GM12865 (cell line): ENCODE data around the gene RIGI.

ENCODE experiments used
- DNase-seq: peaks from one replicate; pipeline ENCODE4 v3.0.0; 2010; ENCODE audit warnings: low read depth
- H3K4me3 ChIP-seq: 2 replicates; pipeline ENCODE4 v1.5.1; 2011; ENCODE audit warnings: mild to moderate bottlenecking, low read depth, low read length, control low read depth
- CTCF ChIP-seq: IDR thresholded peaks from 2 replicates; pipeline ENCODE4 v1.5.1; 2011; ENCODE audit warnings: low read length, control low read depth, low read depth, inconsistent platforms; ENCODE audit not compliant: insufficient read depth; ENCODE audit errors: missing control alignments

Gene RIGI

GRCh38 chr9:32516241-32516640 lies 9.8 kb downstream of the RIGI start:
- H3K4me3 ChIP-seq: no peak overlapping the region
- DNase-seq: no peak
- TF ChIP-seq CTCF: no peak

GRCh38 chr9:32508728-32509127 lies 17.3 kb downstream of the RIGI start:
- DNase-seq: no peak
- TF ChIP-seq CTCF: no peak
- no peak overlapping the region for H3K4me3 ChIP-seq

- H3K4me3 ChIP-seq: no peak overlapping the region
- TF ChIP-seq CTCF: no peak
- DNase-seq: no peak
These were observed 23.0 kb downstream of the RIGI start for GRCh38 chr9:32503008-32503407.

GRCh38 chr9:32502464-32502863 lies 23.5 kb downstream of the RIGI start:
- DNase-seq: no peak
- TF ChIP-seq CTCF: no peak
- H3K4me3 ChIP-seq: no peak overlapping the region

GRCh38 chr9:32501868-32502267 lies 24.1 kb downstream of the RIGI start:
- TF ChIP-seq CTCF: no peak
- DNase-seq: no peak
- no peak overlapping the region for H3K4me3 ChIP-seq

GRCh38 chr9:32500768-32501167 lies 25.2 kb downstream of the RIGI start:
- no peak for TF ChIP-seq CTCF
- H3K4me3 ChIP-seq: no peak overlapping the region
- no peak for DNase-seq

GRCh38 chr9:32497921-32498320 lies 28.1 kb downstream of the RIGI start:
- H3K4me3 ChIP-seq: no peak overlapping the region
- DNase-seq: no peak
- no peak for TF ChIP-seq CTCF
